ENCODE data around the gene NFIA. TPM values are rescaled to one million over a fixed set of nuclear protein-coding genes. Genes with fewer than 3 reads are reported as not detected.

Gene NFIA
- total RNA-seq, 1 donor from 2014 or later, result 1.2 TPM

GRCh38 chr1:61121631-61122030 is 39.3 kb downstream of the NFIA start:
- no peaks in the 10 kb centered on the region for H3K9me3 Mint-ChIP-seq (ENCODE audit: low read depth)
- H3K4me1 Mint-ChIP-seq (ENCODE audit: low read depth), result peaks cover 3% of the 10 kb centered on the region
- peaks cover 88% of the 10 kb centered on the region for H3K27me3 Mint-ChIP-seq
- no peak overlapping the region for H3K4me3 Mint-ChIP-seq (ENCODE audit: low read depth)
- DNase-seq (ENCODE audit: low spot score, unreplicated experiment), result no peak
- no peak for TF ChIP-seq CTCF (IDR thresholded peaks at IDR 0.05; ENCODE audit: unreplicated experiment)
- H3K27ac Mint-ChIP-seq, result no peak overlapping the region
- no peaks in the 10 kb centered on the region for H3K36me3 Mint-ChIP-seq (ENCODE audit: insufficient read depth)

GRCh38 chr1:61122389-61122788 is 40.0 kb downstream of the NFIA start:
- Mint-ChIP-seq H3K9me3 (ENCODE audit: low read depth) (no peaks in the 10 kb centered on the region), H3K36me3 (ENCODE audit: insufficient read depth) (no peaks in the 10 kb centered on the region), H3K27ac (no peak overlapping the region), H3K4me3 (ENCODE audit: low read depth) (no peak overlapping the region), H3K27me3 (peaks cover 81% of the 10 kb centered on the region), H3K4me1 (ENCODE audit: low read depth) (peaks cover 3% of the 10 kb centered on the region)
- no peak for DNase-seq (ENCODE audit: low spot score, unreplicated experiment)
- no peak for TF ChIP-seq CTCF (IDR thresholded peaks at IDR 0.05; ENCODE audit: unreplicated experiment)

GRCh38 chr1:61123326-61123725 is 41.0 kb downstream of the NFIA start:
- H3K9me3 Mint-ChIP-seq (ENCODE audit: low read depth), result no peaks in the 10 kb centered on the region
- DNase-seq (ENCODE audit: low spot score, unreplicated experiment), result no peak
- peaks cover 74% of the 10 kb centered on the region for H3K27me3 Mint-ChIP-seq
- TF ChIP-seq CTCF (IDR thresholded peaks at IDR 0.05; ENCODE audit: unreplicated experiment), result no peak
- no peak overlapping the region for H3K4me3 Mint-ChIP-seq (ENCODE audit: low read depth)
- H3K36me3 Mint-ChIP-seq (ENCODE audit: insufficient read depth), result no peaks in the 10 kb centered on the region
- H3K4me1 Mint-ChIP-seq (ENCODE audit: low read depth), result peaks cover 3% of the 10 kb centered on the region
- H3K27ac Mint-ChIP-seq, result no peak overlapping the region

- no peak for TF ChIP-seq CTCF (IDR thresholded peaks at IDR 0.05; ENCODE audit: unreplicated experiment)
- H3K4me3 Mint-ChIP-seq (ENCODE audit: low read depth), result no peak overlapping the region
- peaks cover 1% of the 10 kb centered on the region for H3K4me1 Mint-ChIP-seq (ENCODE audit: low read depth)
- H3K36me3 Mint-ChIP-seq (ENCODE audit: insufficient read depth), result no peaks in the 10 kb centered on the region
- peaks cover 71% of the 10 kb centered on the region for H3K27me3 Mint-ChIP-seq
- H3K27ac Mint-ChIP-seq, result no peak overlapping the region
- no peaks in the 10 kb centered on the region for H3K9me3 Mint-ChIP-seq (ENCODE audit: low read depth)
- no peak for DNase-seq (ENCODE audit: low spot score, unreplicated experiment)
Measured at GRCh38 chr1:61124078-61124477, 41.7 kb downstream of the NFIA start.

- TF ChIP-seq CTCF (IDR thresholded peaks at IDR 0.05; ENCODE audit: unreplicated experiment), result no peak
- H3K27me3 Mint-ChIP-seq, result peaks cover 67% of the 10 kb centered on the region
- no peaks in the 10 kb centered on the region for H3K9me3 Mint-ChIP-seq (ENCODE audit: low read depth)
- H3K36me3 Mint-ChIP-seq (ENCODE audit: insufficient read depth), result no peaks in the 10 kb centered on the region
- no peak overlapping the region for H3K27ac Mint-ChIP-seq
- H3K4me1 Mint-ChIP-seq (ENCODE audit: low read depth), result no peaks in the 10 kb centered on the region
- H3K4me3 Mint-ChIP-seq (ENCODE audit: low read depth), result no peak overlapping the region
- DNase-seq (ENCODE audit: low spot score, unreplicated experiment), result no peak
Measured at GRCh38 chr1:61124696-61125095, 42.3 kb downstream of the NFIA start.

Measured in progenitor cell of endocrine pancreas (in vitro differentiated cells).